ENCODE data around the gene SLC10A7. TPM values are rescaled to one million over a fixed set of nuclear protein-coding genes. Genes with fewer than 3 reads are reported as not detected.

SLC10A7 gene
- total and polyA plus RNA-seq, 3 donors from 2014 or later = 6.4 to 12.4 (median 11.6) TPM

DNA sequence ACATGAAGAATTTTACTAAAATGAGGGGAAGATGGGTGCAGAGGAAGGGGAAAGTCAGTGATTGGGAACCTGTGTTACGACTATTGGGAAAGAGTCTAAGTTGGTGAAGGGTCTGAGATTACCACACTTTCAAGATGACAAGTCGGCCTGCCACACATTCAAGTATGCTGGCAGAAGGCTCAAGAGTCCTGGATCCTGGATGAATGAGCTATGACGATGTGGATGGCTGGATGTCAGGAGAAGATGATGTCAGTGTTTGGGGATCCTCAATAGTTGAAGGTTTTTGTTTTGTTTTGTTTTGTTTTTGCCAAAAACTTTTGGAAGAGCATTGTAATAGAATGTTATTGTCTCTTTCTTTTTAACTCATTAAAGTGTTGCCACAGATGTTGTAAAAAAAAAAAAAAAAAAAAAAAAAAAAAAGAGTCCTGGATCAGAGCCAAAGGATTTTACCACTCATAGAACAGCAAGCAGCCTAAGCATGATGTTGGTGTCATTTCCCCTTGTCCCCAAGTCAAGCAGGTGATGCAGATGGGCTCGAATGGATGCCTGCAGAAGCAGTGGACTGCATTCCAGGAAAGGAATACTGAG lies 186.8 kb downstream of the SLC10A7 start:
- no peaks in the 10 kb centered on the region for H3K9me3 ChIP-seq
- H3K36me3 ChIP-seq (ENCODE audit: low read depth, missing control alignments) = no peaks in the 10 kb centered on the region
- no peaks in the 10 kb centered on the region for H3K4me1 ChIP-seq
- H3K27me3 ChIP-seq = no peaks in the 10 kb centered on the region
- intact Hi-C loops (cut with DNase I; ENCODE audit: low total_unique reads) = loop anchor here (5.0 kb wide), 1 partner anchor 577 kb away; no protein-coding TSS in a partner anchor
- TF ChIP-seq POLR2A (IDR thresholded peaks at IDR 0.05) = no peak
- TF ChIP-seq, protein P1, sequence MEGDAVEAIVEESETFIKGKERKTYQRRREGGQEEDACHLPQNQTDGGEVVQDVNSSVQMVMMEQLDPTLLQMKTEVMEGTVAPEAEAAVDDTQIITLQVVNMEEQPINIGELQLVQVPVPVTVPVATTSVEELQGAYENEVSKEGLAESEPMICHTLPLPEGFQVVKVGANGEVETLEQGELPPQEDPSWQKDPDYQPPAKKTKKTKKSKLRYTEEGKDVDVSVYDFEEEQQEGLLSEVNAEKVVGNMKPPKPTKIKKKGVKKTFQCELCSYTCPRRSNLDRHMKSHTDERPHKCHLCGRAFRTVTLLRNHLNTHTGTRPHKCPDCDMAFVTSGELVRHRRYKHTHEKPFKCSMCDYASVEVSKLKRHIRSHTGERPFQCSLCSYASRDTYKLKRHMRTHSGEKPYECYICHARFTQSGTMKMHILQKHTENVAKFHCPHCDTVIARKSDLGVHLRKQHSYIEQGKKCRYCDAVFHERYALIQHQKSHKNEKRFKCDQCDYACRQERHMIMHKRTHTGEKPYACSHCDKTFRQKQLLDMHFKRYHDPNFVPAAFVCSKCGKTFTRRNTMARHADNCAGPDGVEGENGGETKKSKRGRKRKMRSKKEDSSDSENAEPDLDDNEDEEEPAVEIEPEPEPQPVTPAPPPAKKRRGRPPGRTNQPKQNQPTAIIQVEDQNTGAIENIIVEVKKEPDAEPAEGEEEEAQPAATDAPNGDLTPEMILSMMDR (IDR thresholded peaks at IDR 0.05) = no peak
- no peak overlapping the region for H3K4me3 ChIP-seq
- H3K27ac ChIP-seq = no peak overlapping the region
- 84 to 92% methylated on average over 4 of the region's 4 CpGs for WGBS, 2 donors
- no peak for DNase-seq

DNA sequence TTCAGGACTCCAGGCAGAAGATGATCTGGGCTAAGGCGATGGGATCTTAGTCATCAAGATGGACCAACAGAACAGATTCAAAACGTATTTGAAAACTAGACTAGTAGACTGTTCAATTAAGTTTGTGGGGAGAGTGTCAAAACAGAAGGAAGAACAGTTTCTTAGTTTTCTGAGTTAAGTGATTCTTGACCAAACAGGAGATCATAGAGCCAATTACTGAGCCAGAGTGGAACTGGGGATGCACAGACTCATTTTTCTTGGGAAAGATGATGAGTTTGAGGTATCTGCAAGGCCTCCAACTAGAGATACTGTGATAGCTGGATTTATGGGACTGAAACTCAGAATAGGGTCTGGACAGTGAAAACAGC lies 187.9 kb downstream of the SLC10A7 start:
- WGBS, 2 donors = 64 to 76% methylated on average over 2 of the region's 2 CpGs
- Histone ChIP-seq H3K4me1 (no peaks in the 10 kb centered on the region), H3K4me3 (no peak overlapping the region), H3K27me3 (no peaks in the 10 kb centered on the region), H3K27ac (no peak overlapping the region), H3K9me3 (no peaks in the 10 kb centered on the region), H3K36me3 (ENCODE audit: low read depth, missing control alignments) (no peaks in the 10 kb centered on the region)
- DNase-seq = no peak
- intact Hi-C loops (cut with DNase I; ENCODE audit: low total_unique reads) = no loop called here
- TF ChIP-seq, protein P1 (IDR thresholded peaks at IDR 0.05) = no peak
- no peak for TF ChIP-seq POLR2A (IDR thresholded peaks at IDR 0.05)

DNA sequence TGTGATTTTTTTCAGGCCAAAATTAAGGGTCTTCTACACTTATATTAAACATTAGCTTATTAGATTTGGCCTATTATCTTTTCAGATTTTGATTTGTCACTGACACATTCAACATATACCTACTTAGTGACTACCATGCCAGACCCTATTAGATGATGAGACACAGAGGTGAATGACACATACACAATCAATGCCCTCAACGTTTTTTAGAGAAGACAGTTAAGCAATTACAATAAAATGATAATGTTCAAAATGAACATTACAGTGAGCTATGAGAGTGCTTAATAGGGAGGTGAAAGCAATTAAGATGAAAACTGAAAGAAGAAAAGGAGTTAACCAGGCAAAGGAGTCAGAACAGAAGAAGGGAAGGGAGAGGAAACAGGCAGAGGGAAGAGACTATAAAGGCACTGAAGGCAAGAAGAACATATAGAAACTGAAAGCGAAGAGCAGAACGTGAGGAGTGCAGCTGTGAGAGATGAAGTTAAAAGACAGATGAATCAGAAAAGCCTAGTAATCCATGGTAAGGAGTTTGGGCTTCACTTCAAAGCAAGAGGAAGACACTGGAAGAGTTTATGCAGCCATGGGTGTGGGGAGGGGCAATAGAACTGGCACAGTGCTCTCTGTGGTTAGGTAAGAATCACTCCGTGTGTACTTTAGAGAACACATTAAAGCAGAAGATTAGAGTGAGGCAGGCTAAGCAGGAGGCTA lies 188.4 kb downstream of the SLC10A7 start:
- no peaks in the 10 kb centered on the region for H3K27me3 ChIP-seq
- 57 to 68% methylated on average over 4 of the region's 4 CpGs for WGBS, 2 donors
- intact Hi-C loops (cut with DNase I; ENCODE audit: low total_unique reads) = no loop called here
- H3K36me3 ChIP-seq (ENCODE audit: low read depth, missing control alignments) = no peaks in the 10 kb centered on the region
- H3K9me3 ChIP-seq = no peaks in the 10 kb centered on the region
- no peaks in the 10 kb centered on the region for H3K4me1 ChIP-seq
- TF ChIP-seq, protein P1 (IDR thresholded peaks at IDR 0.05) = no peak
- no peak for TF ChIP-seq POLR2A (IDR thresholded peaks at IDR 0.05)
- H3K27ac ChIP-seq = no peak overlapping the region
- no peak for DNase-seq
- H3K4me3 ChIP-seq = no peak overlapping the region

DNA sequence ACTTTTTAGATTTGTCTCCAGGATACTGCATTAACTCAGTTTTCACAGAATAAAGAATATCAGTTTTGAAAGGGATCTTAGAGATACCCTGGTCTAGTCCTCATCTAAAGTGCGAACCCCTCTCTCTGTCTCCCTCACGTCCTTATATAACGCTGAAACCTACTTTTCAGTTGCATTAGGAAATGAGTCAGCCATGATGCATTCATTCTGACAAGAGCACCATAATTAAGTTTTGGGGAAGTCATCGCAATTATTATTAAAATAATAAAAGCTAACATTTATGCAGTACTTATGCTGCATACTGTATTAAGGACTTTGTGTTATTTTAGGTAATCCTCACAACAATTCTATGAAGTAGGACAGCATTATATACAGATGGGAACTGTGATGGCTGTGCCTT lies 191.3 kb downstream of the SLC10A7 start:
- H3K36me3 ChIP-seq (ENCODE audit: low read depth, missing control alignments) = no peaks in the 10 kb centered on the region
- DNase-seq = no peak
- intact Hi-C loops (cut with DNase I; ENCODE audit: low total_unique reads) = no loop called here
- no peak for TF ChIP-seq POLR2A (IDR thresholded peaks at IDR 0.05)
- TF ChIP-seq, protein P1 (IDR thresholded peaks at IDR 0.05) = no peak
- WGBS, 2 donors = 92 to 97% methylated on average over 4 of the region's 4 CpGs
- H3K4me1 ChIP-seq = no peaks in the 10 kb centered on the region
- H3K27ac ChIP-seq = no peak overlapping the region
- no peaks in the 10 kb centered on the region for H3K9me3 ChIP-seq
- H3K4me3 ChIP-seq = no peak overlapping the region
- no peaks in the 10 kb centered on the region for H3K27me3 ChIP-seq
